ENCODE measurements around the gene SLC66A2. TPM values are rescaled to one million over a fixed set of nuclear protein-coding genes. Genes with fewer than 3 reads are reported as not detected.

SLC66A2 gene
- total and polyA plus RNA-seq, 10 donors = 28.7 to 61.9 (median 50.0) TPM

DNA sequence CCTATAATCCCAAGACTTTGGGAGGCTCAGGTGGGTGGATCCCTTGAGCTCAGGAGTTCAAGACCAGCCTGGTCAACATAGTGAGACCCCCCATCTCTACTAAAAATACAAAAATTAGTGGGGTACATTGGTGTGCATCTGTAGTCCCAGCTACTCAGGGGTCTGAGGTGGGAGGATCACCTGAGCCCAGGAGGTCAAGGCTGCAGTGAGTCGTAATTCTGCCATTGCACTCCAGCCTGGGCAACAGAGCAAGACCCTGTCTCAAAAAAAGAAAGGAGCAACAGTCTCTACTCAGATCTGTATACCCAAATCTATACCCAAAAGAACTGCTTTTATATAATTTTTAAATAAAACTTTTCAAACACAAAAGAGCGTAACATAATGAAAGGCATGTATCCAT lies 7.5 kb upstream of the SLC66A2 start:
- TF ChIP-seq POLR2AphosphoS5 (IDR thresholded peaks at IDR 0.05) (no peak), POLR2A (IDR thresholded peaks at IDR 0.05) (no peak)
- TF ChIP-seq, protein P1, sequence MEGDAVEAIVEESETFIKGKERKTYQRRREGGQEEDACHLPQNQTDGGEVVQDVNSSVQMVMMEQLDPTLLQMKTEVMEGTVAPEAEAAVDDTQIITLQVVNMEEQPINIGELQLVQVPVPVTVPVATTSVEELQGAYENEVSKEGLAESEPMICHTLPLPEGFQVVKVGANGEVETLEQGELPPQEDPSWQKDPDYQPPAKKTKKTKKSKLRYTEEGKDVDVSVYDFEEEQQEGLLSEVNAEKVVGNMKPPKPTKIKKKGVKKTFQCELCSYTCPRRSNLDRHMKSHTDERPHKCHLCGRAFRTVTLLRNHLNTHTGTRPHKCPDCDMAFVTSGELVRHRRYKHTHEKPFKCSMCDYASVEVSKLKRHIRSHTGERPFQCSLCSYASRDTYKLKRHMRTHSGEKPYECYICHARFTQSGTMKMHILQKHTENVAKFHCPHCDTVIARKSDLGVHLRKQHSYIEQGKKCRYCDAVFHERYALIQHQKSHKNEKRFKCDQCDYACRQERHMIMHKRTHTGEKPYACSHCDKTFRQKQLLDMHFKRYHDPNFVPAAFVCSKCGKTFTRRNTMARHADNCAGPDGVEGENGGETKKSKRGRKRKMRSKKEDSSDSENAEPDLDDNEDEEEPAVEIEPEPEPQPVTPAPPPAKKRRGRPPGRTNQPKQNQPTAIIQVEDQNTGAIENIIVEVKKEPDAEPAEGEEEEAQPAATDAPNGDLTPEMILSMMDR (IDR thresholded peaks at IDR 0.05 in 8 of 11, conservative IDR thresholded peaks at IDR 0.05 in 3 of 11) = no peak
- Histone ChIP-seq H3K27me3 (replicated peaks in 1 of 7) (peaks cover 0 to 6% (median 0%) of the 10 kb centered on the region in 7 donors), H3K9me3 (no peaks in the 10 kb centered on the region), H3K27ac (no peak overlapping the region), H3K4me3 (no peak overlapping the region), H3K36me3 (no peaks in the 10 kb centered on the region), H3K4me1 (peaks cover 2 to 21% (median 7%) of the 10 kb centered on the region in 6 donors)
- no peak for DNase-seq
- 92 to 98% (median 96%) methylated on average over 2 of the region's 2 CpGs for WGBS, 5 donors
- intact Hi-C loops (cut with DNase I; ENCODE audit: low total_unique reads) = no loop called here

DNA sequence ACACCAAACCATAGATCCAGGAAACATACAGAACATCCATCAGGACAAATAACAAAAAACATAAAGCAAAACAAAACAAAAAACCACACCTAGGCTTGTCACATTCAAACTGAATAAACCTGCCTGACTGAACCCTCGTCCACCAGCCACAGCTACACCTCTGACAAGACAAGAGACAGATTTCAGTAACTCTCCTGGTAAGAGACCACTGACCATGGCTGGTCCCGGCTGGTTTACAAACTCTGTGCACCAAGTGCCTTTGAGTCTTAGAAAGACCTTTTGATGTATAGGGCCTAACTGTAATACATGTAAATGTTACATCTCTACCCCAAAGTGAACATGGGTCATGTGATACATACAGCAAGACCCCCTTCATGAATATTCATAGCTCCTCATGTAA lies 4.8 kb upstream of the SLC66A2 start:
- 82 to 91% (median 86%) methylated on average over 2 of the region's 2 CpGs for WGBS, 5 donors
- no peaks in the 10 kb centered on the region for H3K9me3 ChIP-seq
- DNase-seq = no peak

DNA sequence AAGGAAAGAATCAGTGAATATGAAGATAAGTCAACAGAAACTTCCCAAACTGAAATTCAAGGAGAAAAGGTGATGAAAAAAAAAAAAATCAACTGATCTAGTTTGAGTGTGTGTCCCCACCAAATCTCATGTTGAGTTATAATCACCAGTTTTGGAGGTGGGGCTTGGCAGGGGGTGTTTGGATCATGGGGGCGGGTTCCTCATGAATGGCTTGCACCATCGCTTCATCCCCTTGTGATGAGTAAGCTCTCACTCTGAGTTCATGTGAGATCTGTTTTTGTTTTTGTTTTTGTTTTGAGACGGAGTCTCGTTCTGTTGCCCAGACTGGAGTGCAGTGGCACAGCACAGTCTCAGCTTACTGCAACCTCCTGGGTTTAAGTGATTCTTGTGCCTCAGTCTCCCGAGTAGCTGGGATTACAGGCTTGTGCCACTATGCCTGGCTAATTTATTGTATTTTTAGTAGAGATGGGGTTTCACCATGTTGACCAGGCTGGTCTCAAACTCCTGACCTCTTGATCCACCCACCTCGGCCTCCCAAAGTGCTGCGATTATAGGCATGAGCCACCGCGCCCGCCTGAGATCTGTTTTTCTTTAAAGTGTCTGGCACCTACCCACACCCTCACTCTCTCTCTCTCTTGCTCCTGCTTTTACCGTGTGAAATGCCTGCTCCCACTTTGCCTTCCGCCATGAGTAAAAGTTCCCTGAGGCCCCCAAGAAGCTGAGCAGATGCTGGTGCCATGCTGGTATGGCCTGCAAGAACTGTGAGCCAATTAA lies 4.0 kb upstream of the SLC66A2 start:
- no peak overlapping the region for H3K27ac ChIP-seq
- H3K9me3 ChIP-seq = no peaks in the 10 kb centered on the region
- H3K27me3 ChIP-seq (replicated peaks in 1 of 7) = peaks cover 0 to 12% (median 0%) of the 10 kb centered on the region in 7 donors
- intact Hi-C loops (cut with DNase I; ENCODE audit: low total_unique reads) = no loop called here
- H3K36me3 ChIP-seq = no peaks in the 10 kb centered on the region
- TF ChIP-seq POLR2AphosphoS5 (IDR thresholded peaks at IDR 0.05) = no peak
- TF ChIP-seq POLR2A (IDR thresholded peaks at IDR 0.05) = no peak
- TF ChIP-seq, protein P1 (IDR thresholded peaks at IDR 0.05 in 8 of 11, conservative IDR thresholded peaks at IDR 0.05 in 3 of 11) = no peak
- H3K4me1 ChIP-seq = peaks cover under 1 to 15% (median 8%) of the 10 kb centered on the region in 6 donors
- 80 to 94% (median 88%) methylated on average over 12 of the region's 12 CpGs for WGBS, 5 donors
- no peak for DNase-seq
- H3K4me3 ChIP-seq = no peak overlapping the region

More for the DNA sequence above, 4.8 kb upstream of the SLC66A2 start:
- H3K4me1 ChIP-seq = peaks cover 0 to 14% (median 6%) of the 10 kb centered on the region in 6 donors
- intact Hi-C loops (cut with DNase I; ENCODE audit: low total_unique reads) = no loop called here
- no peak overlapping the region for H3K27ac ChIP-seq
- H3K27me3 ChIP-seq (replicated peaks in 1 of 7) = peaks cover 0 to 12% (median 0%) of the 10 kb centered on the region in 7 donors
- TF ChIP-seq, protein P1 (IDR thresholded peaks at IDR 0.05 in 8 of 11, conservative IDR thresholded peaks at IDR 0.05 in 3 of 11) = no peak
- no peak for TF ChIP-seq POLR2A (IDR thresholded peaks at IDR 0.05)
- no peak for TF ChIP-seq POLR2AphosphoS5 (IDR thresholded peaks at IDR 0.05)
- H3K4me3 ChIP-seq = no peak overlapping the region
- no peaks in the 10 kb centered on the region for H3K36me3 ChIP-seq

DNA sequence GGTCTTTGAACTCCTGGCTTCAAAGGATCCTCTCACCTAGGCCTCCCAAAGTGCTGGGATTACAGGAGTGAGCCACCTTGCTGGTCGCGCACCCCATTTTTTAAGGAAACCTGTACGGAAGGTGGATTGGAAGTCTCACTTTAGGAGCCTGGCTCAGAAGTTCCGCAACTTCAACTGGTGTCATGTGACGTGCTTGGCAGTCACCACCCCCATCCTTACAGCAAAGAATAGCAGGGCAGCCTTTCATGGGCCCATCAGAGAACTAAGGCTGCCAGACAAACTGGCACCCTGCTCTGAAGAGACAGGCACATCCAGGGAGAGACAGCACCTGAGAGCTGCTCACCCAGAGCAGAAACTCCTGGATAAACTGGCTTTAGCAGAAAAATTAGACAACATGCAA lies 3.3 kb upstream of the SLC66A2 start:
- H3K27ac ChIP-seq = no peak overlapping the region
- intact Hi-C loops (cut with DNase I; ENCODE audit: low total_unique reads) = no loop called here

More for the DNA sequence above, 3.3 kb upstream of the SLC66A2 start:
- Histone ChIP-seq H3K36me3 (no peaks in the 10 kb centered on the region), H3K9me3 (no peaks in the 10 kb centered on the region), H3K27me3 (replicated peaks in 1 of 7) (peaks cover 0 to 11% (median 0%) of the 10 kb centered on the region in 7 donors), H3K4me1 (peaks cover 6 to 19% (median 15%) of the 10 kb centered on the region in 6 donors), H3K4me3 (no peak overlapping the region)
- DNase-seq = no peak
- TF ChIP-seq, protein P1 (IDR thresholded peaks at IDR 0.05 in 8 of 11, conservative IDR thresholded peaks at IDR 0.05 in 3 of 11) = no peak
- WGBS, 5 donors = 63 to 94% (median 78%) methylated on average over 5 of the region's 5 CpGs
